ENCODE data around the gene RAB23. TPM values are rescaled to one million over a fixed set of nuclear protein-coding genes. Genes with fewer than 3 reads are reported as not detected.

RAB23 gene
- total and polyA plus RNA-seq, 2 experiments from 2014 or later, result 11.9 to 14.7 TPM

DNA sequence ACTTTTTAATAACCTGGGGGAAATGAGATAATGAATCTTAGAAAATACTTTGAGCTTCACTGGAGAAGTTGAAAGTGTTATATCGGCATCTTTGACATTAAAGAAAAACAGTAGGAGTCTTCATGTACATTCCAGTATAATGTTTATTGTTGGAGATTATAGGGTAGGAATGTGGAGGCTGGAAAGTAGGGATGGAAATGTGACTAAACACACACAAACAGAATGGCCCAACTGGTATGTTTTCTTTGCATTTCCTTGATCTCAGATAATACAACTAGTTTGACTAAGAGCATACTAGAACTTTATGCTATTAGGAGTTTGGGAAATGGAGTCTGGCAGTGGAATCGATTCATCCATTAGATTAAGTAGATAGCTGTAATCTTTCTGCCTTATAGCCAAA lies 60.1 kb downstream of the RAB23 start:
- no peaks in the 10 kb centered on the region for H3K27me3 ChIP-seq
- no peaks in the 10 kb centered on the region for H3K9me3 ChIP-seq (ENCODE audit: low read depth)
- no peak for DNase-seq (ENCODE audit: low read depth in 1 of 2, low spot score in 1 of 2)
- TF ChIP-seq, protein P1, sequence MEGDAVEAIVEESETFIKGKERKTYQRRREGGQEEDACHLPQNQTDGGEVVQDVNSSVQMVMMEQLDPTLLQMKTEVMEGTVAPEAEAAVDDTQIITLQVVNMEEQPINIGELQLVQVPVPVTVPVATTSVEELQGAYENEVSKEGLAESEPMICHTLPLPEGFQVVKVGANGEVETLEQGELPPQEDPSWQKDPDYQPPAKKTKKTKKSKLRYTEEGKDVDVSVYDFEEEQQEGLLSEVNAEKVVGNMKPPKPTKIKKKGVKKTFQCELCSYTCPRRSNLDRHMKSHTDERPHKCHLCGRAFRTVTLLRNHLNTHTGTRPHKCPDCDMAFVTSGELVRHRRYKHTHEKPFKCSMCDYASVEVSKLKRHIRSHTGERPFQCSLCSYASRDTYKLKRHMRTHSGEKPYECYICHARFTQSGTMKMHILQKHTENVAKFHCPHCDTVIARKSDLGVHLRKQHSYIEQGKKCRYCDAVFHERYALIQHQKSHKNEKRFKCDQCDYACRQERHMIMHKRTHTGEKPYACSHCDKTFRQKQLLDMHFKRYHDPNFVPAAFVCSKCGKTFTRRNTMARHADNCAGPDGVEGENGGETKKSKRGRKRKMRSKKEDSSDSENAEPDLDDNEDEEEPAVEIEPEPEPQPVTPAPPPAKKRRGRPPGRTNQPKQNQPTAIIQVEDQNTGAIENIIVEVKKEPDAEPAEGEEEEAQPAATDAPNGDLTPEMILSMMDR (IDR thresholded peaks at IDR 0.05; ENCODE audit: low read depth, low read length), result no peak
- no peak overlapping the region for H3K4me3 ChIP-seq
- no peak overlapping the region for H3K27ac ChIP-seq
- peaks cover 4% of the 10 kb centered on the region for H3K36me3 ChIP-seq
- no peaks in the 10 kb centered on the region for H3K4me1 ChIP-seq (ENCODE audit: low read depth)

DNA sequence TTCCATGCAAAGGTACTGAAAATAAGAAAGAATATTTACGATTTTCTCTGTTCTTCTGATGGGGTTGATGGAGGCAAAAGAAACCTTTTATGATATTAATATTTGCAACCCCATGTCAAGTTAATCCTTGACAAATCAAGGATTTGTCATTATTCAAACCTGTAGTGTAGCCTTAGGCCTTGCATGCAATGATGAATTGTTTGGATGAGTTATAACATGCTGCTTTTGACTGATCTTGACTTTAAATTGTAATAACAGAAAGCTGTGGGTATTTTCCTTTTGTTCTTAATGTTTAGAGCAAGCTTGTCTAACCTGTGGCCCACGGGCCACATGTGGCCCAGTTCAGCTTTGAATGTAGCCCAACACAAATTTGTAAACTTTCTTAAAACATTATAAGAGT lies 63.0 kb downstream of the RAB23 start:
- H3K9me3 ChIP-seq (ENCODE audit: low read depth), result no peaks in the 10 kb centered on the region
- no peak for DNase-seq (ENCODE audit: low read depth in 1 of 2, low spot score in 1 of 2)
- peaks cover 17% of the 10 kb centered on the region for H3K36me3 ChIP-seq
- no peak overlapping the region for H3K27ac ChIP-seq
- TF ChIP-seq, protein P1 (IDR thresholded peaks at IDR 0.05; ENCODE audit: low read depth, low read length), result no peak
- H3K4me1 ChIP-seq (ENCODE audit: low read depth), result no peaks in the 10 kb centered on the region
- no peak overlapping the region for H3K4me3 ChIP-seq
- no peaks in the 10 kb centered on the region for H3K27me3 ChIP-seq

DNA sequence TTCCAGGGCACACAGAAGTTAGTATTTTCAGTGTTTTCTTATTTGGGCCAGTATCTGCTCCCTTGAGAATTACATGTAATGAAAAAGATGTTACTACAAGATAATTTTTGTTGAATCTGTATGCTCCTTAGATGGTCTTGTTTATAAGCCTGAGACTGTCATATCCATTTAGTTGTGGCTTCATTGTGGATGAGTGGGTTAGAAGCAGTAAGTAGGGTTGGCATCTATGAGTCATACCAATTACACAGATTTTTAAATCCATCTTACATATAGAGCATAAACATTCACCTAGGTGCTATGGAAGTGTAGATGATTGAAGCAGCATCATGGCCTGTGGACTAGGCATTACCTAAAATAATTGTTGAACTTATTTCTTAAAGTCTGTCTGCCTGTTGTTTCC lies 63.4 kb downstream of the RAB23 start:
- Histone ChIP-seq H3K27me3 (no peaks in the 10 kb centered on the region), H3K36me3 (peaks cover 22% of the 10 kb centered on the region), H3K9me3 (ENCODE audit: low read depth) (no peaks in the 10 kb centered on the region), H3K4me1 (ENCODE audit: low read depth) (no peaks in the 10 kb centered on the region), H3K27ac (no peak overlapping the region), H3K4me3 (no peak overlapping the region)
- DNase-seq (ENCODE audit: low read depth in 1 of 2, low spot score in 1 of 2), result no peak
- TF ChIP-seq, protein P1 (IDR thresholded peaks at IDR 0.05; ENCODE audit: low read depth, low read length), result no peak

DNA sequence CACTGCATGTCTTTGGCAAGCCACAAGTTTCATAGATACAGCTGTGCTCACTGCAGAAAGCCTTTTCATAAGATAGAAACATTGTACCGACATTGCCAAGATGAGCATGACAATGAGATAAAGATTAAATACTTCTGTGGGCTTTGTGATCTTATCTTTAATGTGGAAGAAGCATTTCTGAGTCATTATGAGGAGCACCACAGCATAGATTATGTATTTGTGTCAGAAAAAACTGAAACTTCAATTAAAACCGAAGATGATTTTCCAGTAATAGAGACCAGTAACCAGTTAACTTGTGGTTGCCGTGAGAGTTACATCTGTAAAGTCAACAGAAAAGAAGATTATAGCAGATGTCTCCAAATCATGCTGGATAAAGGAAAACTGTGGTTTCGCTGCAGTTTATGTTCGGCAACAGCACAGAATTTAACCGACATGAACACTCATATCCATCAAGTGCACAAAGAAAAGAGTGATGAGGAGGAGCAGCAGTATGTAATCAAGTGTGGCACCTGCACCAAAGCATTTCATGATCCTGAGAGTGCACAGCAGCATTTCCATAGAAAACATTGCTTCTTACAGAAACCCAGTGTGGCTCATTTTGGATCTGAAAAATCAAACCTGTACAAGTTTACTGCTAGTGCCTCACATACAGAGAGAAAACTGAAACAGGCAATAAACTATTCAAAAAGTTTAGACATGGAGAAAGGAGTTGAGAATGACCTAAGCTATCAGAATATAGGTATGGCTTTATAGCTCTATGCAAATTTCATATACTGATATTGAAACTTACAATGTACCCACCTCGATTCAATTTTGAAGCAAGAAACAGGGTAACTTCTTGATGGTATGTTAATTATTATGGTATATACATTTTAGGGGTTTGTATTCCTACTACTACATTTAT lies 73.9 kb downstream of the RAB23 start:
- DNase-seq (ENCODE audit: low read depth in 1 of 2, low spot score in 1 of 2), result no peak
- Histone ChIP-seq H3K9me3 (ENCODE audit: low read depth) (no peaks in the 10 kb centered on the region), H3K4me3 (no peak overlapping the region), H3K27ac (no peak overlapping the region), H3K27me3 (no peaks in the 10 kb centered on the region), H3K36me3 (peaks cover 41% of the 10 kb centered on the region), H3K4me1 (ENCODE audit: low read depth) (no peaks in the 10 kb centered on the region)
- TF ChIP-seq, protein P1 (IDR thresholded peaks at IDR 0.05; ENCODE audit: low read depth, low read length), result no peak

DNA sequence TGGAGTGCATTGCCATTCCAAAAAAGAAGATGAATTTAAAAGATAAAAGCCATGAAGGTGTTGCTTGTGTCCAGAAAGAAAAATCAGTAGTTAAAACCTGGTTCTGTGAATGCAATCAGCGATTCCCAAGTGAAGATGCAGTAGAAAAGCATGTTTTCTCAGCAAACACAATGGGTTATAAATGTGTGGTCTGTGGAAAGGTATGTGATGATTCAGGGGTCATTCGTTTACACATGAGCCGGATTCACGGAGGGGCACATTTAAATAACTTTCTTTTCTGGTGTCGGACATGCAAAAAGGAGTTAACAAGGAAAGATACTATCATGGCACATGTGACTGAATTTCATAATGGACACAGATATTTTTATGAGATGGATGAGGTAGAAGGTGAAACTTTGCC lies 74.7 kb downstream of the RAB23 start:
- Histone ChIP-seq H3K4me1 (ENCODE audit: low read depth) (no peaks in the 10 kb centered on the region), H3K27me3 (no peaks in the 10 kb centered on the region), H3K36me3 (peaks cover 45% of the 10 kb centered on the region), H3K27ac (no peak overlapping the region), H3K4me3 (no peak overlapping the region), H3K9me3 (ENCODE audit: low read depth) (no peaks in the 10 kb centered on the region)
- no peak for DNase-seq (ENCODE audit: low read depth in 1 of 2, low spot score in 1 of 2)
- TF ChIP-seq, protein P1 (IDR thresholded peaks at IDR 0.05; ENCODE audit: low read depth, low read length), result no peak

Measured in cardiac muscle cell (in vitro differentiated cells and primary cell).